GM10847 (cell line): ENCODE data around the gene RGS7.

Source experiments
- POLR2A ChIP-seq: IDR thresholded peaks from 2 replicates; pipeline ENCODE4 v1.6.1; 2011; ENCODE audit not compliant: insufficient read length; ENCODE audit errors: extremely low read depth

Gene RGS7

GRCh38 chr1:241096982-241097381, 260.0 kb downstream of the RGS7 start:
- no peak for TF ChIP-seq POLR2A

GRCh38 chr1:241095847-241096246, 261.2 kb downstream of the RGS7 start:
- no peak for TF ChIP-seq POLR2A

DNA sequence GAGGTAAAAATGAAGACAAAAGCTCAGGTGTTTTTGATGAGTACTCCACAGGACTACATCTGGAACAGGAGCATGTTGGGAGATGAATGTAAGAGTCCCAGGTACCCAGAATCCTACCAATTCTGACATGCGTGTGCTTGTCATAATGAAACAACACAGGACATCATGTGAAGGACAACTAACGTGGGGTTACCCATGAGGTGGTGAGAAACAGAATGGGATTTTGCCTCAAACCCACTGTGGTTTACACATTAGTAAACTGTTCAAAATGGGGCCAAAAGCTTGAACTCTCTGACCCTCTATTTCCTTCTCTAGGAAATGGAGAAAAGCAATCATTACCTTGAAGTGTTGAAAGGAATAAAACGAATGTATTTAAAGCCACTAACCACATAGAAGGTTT, 266.2 kb downstream of the RGS7 start:
- no peak for TF ChIP-seq POLR2A

DNA sequence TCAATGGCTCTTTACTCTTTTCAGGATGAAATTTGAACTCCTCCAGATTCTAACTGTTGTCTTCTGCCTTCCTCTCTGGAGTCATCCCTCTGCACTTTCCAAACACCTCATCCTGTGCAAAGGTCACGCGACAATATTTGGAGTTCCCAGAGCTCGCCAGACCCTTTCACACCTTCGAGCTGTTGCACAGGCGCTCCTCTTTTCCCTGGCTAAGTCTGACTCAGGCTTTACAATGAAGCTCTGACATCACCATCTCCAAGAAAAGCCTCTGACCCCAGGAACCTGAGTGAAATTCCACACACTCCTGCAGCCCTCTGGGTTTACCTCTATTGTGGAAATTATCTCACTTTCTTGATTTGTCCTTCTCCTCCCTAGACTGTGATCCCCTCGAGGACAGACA, 270.3 kb downstream of the RGS7 start:
- TF ChIP-seq POLR2A = no peak

DNA sequence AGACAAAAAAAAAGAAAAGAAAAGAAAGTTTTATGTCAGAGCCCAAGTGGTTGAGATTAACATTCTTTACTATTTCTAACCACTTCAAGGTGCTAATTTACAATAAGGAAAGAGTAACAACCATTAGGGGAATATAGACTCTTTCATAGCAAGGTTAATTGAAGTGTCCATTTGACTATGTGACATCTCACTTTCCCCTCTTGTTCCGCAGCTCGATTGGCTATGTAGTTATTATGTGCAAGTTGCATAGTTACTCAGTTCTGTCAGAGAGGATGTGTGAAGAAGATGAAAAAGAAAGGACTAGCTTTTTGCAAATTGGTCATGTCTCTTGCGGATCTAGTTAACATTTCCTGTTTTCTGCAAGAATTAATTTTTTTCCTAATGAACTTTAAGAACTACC, 273.7 kb downstream of the RGS7 start:
- TF ChIP-seq POLR2A = no peak

GRCh38 chr1:241081473-241081872, 275.5 kb downstream of the RGS7 start:
- no peak for TF ChIP-seq POLR2A

DNA sequence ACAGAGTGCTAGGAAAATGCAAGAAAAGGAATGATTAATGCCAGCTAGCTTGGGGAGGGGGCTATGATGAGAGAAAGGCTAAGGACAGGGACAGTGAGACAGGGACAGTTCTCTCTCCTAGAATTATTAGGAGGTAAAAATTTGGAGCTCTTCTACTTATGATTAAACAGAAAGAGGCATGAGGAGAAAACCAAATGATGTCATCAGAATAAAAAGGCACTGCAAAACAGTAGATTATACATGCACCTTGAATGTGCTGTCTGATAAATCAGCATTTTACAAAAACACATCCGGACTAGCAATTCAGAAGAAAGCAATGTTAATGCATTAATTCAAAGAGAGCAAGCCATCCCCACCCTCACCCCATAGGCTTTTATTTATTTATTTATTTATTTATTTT, 277.5 kb downstream of the RGS7 start:
- no peak for TF ChIP-seq POLR2A

GRCh38 chr1:241079047-241079446, 278.0 kb downstream of the RGS7 start:
- TF ChIP-seq POLR2A = no peak

- TF ChIP-seq POLR2A = no peak
These were observed 279.4 kb downstream of the RGS7 start for GRCh38 chr1:241077386-241078147.

- TF ChIP-seq POLR2A = no peak
These were observed 282.5 kb downstream of the RGS7 start for GRCh38 chr1:241074507-241074906.

GRCh38 chr1:241068359-241068758, 288.6 kb downstream of the RGS7 start:
- no peak for TF ChIP-seq POLR2A

DNA sequence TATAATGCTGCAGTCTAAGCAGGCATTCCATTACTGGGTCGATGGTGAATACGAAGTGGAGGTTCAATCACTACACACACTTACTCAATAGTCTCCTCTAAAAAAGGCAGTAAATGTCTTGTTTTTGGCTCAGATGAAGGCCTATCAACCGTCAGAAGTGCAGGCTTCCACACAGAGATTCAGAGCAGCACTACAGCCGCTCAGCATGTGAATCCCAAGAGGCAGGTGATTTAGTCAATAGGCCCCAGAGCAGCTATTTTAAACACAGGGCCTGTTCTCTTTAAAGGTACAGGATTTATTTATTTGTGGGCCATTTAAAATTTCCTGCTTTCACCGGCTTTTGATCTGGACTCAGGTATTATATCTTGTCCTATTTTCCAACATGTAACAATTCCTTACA, 293.7 kb downstream of the RGS7 start:
- TF ChIP-seq POLR2A = no peak

DNA sequence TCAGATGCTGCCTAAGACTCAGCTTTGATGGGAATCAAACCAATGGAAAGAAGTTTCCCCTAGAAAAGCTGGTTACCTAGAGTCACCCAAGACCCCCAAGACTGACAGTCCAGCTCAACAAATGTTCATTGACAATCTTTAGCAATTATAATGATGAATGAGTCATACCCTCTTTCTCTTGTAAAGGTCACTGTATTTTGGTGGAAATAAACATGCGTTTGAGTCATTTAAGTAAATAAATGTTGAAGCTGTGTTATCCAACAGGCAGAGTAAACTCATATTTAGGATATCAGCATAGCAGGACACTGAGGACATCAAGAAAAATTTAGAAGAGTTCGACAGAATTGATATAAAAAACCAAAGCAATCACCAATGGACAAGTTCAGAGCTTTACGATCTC, 295.9 kb downstream of the RGS7 start:
- no peak for TF ChIP-seq POLR2A

DNA sequence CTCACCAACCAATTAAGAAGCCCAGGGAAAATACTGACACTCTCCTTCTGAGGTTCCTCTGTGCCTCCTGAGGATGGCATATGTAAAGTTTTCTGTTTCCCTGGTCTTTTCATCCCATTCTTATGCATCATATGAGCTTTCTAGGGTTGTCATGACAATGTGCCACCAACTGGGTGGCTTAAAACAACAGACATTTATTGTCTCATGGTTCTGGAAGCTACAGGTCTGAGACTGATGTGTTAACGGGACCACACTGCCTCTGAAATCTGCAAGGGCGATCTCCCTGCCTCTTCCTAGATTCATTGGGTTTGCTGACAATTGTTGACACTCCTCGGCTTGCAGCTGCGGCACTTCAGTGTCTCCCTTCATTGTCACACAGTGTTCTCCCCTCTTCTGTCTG, 308.4 kb downstream of the RGS7 start:
- TF ChIP-seq POLR2A = no peak

DNA sequence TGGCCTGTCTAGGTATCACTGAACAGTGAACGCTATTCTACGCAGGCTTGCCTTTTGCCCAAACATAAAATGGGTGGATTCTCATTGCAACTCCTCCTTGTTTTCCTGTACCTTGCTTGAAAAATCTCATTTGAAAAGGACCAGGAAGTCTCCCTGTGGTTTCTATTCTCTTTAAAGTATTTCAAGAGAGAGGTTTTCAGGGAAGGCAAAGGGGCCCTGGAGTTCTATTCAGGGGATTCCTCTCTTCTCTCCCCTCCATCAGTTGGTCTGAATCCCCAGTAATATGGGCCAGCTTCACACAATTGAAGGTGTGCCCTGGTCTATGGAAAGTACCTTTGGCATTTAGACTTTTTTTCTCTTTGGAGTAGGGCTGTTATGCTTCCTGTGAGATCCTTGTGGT, 311.3 kb downstream of the RGS7 start:
- TF ChIP-seq POLR2A = no peak

- no peak for TF ChIP-seq POLR2A
These were observed 322.6 kb downstream of the RGS7 start for GRCh38 chr1:241034203-241034936.

DNA sequence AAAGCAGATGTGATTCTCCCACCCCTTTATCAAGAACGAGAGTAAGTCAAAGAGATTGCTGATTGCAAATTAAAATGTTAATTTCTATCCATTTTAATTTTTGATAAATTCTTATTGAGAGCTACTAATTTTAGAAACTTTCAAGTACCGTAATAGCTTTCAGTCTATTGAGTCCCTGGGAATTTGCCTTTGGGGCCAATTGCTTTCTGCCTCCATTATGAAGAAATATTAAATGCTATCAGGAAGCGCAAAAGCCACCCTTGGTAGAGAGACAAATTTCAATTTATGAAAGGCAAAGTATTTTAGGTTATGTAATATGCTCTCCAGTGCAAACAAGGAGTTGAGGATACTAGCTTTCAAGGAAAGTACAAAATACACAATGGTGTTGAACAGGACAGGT, 332.2 kb downstream of the RGS7 start:
- TF ChIP-seq POLR2A = no peak
